Kidney (tissue), 14 donors: ENCODE data around the gene MARCHF9. TPM values are rescaled to one million over a fixed set of nuclear protein-coding genes. Genes with fewer than 3 reads are reported as not detected.

ENCODE experiments used
- DNase-seq, 5 donors: peaks; one replicate each; pipeline ENCODE4 v3.0.0-alpha.2; 2013 to 2020
- FAIRE-seq: peaks from 2 replicates; lab custom pipeline; 2012; peaks lifted over from hg19 to GRCh38; lab: Jason Lieb, UNC
- H3K27ac ChIP-seq, 2 donors: one replicate each; pipeline ENCODE4 v1.7.0; 2013; ENCODE audit warnings: low read depth in 2 of 2, low read length in 2 of 2, inconsistent platforms in 1 of 2
- H3K27me3 ChIP-seq: one replicate; pipeline ENCODE4 v1.7.1; 2013; ENCODE audit warnings: low read length, inconsistent platforms; ENCODE audit not compliant: control insufficient read depth, insufficient read depth
- H3K36me3 ChIP-seq, 3 donors: one replicate each; pipeline versions ENCODE4 v1.7.0 to v1.7.1; 2013; ENCODE audit warnings: low read length in 3 of 3, control low read depth in 1 of 3, inconsistent platforms in 1 of 3; ENCODE audit not compliant: insufficient read depth in 3 of 3, control insufficient read depth in 2 of 3
- H3K4me1 ChIP-seq, 3 donors: one replicate each; pipeline versions ENCODE4 v1.7.0 to v1.7.1; 2013; ENCODE audit warnings: low read length in 3 of 3, inconsistent platforms in 1 of 3, low read depth in 1 of 3; ENCODE audit not compliant: control insufficient read depth in 2 of 3, insufficient read depth in 2 of 3
- H3K4me3 ChIP-seq, 3 donors: one replicate each; pipeline versions ENCODE4 v1.7.0 to v1.8.1; 2013; ENCODE audit warnings: low read length in 3 of 3, control low read depth in 1 of 3, inconsistent platforms in 1 of 3
- H3K9ac ChIP-seq, 3 donors: one replicate each; pipeline versions ENCODE4 v1.7.0 to v1.7.1; 2013; ENCODE audit warnings: low read length in 3 of 3, control low read depth in 1 of 3, inconsistent platforms in 1 of 3
- H3K9me3 ChIP-seq, 3 donors: one replicate each; pipeline versions ENCODE4 v1.7.0 to v1.7.1; 2013; ENCODE audit warnings: low read length in 3 of 3, control low read depth in 1 of 3, inconsistent platforms in 1 of 3; ENCODE audit not compliant: control insufficient read depth in 2 of 3, insufficient read depth in 1 of 3
- intact Hi-C: fragments of 100-400 bp; cut with DNase I; formaldehyde crosslinking; loops from one replicate; pipeline ENCODE4 v1.11.1; 2022
- polyA plus RNA-seq: library from polyadenylated mRNA; stranded (reverse); fragments of 350-450 nt; fragmentation: Illumina TruSeq; extraction: RNeasy Lipid Tissue Mini Kit (QIAGEN cat#74804); gene quantifications from one replicate; pipeline ENCODE4 v1.2.3, GENCODE V29; 2014; ENCODE audit warnings: low read depth, low replicate concordance; ENCODE audit not compliant: insufficient read depth
- total RNA-seq: library from RNA; stranded (reverse); fragmentation: NEBNext Ultra II Directional; extraction: Animal tissue kit (Norgen Biotek cat#: 25700); gene quantifications from one replicate; pipeline ENCODE4 v1.2.1, GENCODE V29; 2021
- TF ChIP-seq, protein P1 (sequence below): IDR thresholded peaks from 3 replicates; pipeline ENCODE4 v1.5.1; 2012; ENCODE audit warnings: mild to moderate bottlenecking, moderate library complexity, borderline replicate concordance; ENCODE audit not compliant: insufficient read depth; ENCODE audit errors: extremely low read depth
- donor health status: control.
- donor health status: control.
- donor health status: control.
- donor health status: control.
- donor health status: control.
- donor health status: DM: yes; HTN: yes; CAD: no.
- donor health status: Normal renal cell carcinoma (clear cell type).

Gene MARCHF9
- total and polyA plus RNA-seq, 2 donors from 2014 or later: 22.9 to 38.4 TPM

DNA sequence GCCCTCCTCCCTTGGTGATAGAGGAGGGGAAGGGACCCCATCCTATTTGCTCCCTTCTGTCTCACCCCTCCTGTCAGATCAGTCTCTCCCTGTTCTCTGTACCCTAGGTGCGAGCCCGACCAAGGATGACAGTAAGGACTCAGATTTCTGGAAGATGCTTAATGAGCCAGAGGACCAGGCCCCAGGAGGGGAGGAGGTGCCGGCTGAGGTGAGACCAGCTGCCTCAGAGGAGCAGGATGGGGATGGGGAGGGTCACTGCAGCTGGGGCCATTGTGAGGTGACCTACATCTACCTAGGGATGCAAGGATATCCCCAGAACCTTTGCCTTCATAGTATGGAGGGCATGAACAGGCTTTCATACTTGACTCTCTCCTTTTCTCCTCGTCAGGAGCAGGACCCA, 38.6 kb upstream of the MARCHF9 start:
- Histone ChIP-seq H3K9me3 (no peaks in the 10 kb centered on the region), H3K27ac (no peak overlapping the region), H3K4me3 (no peak overlapping the region), H3K27me3 (no peaks in the 10 kb centered on the region), H3K36me3 (peaks cover 2 to 47% (median 26%) of the 10 kb centered on the region in 3 donors), H3K4me1 (no peaks in the 10 kb centered on the region), H3K9ac (no peak overlapping the region)
- intact Hi-C loops: no loop called here
- DNase-seq (no peak), FAIRE-seq (no peak)
- TF ChIP-seq, protein P1, sequence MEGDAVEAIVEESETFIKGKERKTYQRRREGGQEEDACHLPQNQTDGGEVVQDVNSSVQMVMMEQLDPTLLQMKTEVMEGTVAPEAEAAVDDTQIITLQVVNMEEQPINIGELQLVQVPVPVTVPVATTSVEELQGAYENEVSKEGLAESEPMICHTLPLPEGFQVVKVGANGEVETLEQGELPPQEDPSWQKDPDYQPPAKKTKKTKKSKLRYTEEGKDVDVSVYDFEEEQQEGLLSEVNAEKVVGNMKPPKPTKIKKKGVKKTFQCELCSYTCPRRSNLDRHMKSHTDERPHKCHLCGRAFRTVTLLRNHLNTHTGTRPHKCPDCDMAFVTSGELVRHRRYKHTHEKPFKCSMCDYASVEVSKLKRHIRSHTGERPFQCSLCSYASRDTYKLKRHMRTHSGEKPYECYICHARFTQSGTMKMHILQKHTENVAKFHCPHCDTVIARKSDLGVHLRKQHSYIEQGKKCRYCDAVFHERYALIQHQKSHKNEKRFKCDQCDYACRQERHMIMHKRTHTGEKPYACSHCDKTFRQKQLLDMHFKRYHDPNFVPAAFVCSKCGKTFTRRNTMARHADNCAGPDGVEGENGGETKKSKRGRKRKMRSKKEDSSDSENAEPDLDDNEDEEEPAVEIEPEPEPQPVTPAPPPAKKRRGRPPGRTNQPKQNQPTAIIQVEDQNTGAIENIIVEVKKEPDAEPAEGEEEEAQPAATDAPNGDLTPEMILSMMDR: no peak

DNA sequence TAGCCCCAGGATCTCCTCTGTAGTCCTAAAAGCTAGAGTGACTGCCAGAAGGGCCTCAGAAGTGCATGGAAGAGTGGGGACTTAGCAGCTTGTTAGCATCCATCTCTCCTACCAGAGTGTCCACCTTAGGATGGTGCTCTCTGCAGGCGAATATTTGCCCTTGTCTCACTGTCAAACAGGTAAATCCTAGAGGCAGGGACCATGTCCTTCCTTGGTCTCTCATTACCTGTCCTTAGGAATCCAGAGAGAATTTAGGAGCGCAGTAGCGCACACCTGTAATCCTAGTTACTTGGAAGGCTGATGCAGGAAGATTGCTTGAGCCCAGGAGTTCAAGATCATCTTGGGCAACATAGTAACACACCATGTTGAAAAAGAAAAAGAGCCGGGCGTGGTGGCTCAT, 37.8 kb upstream of the MARCHF9 start:
- no peaks in the 10 kb centered on the region for H3K4me1 ChIP-seq
- H3K27ac ChIP-seq: no peak overlapping the region
- H3K27me3 ChIP-seq: no peaks in the 10 kb centered on the region
- no peak overlapping the region for H3K4me3 ChIP-seq
- intact Hi-C loops: no loop called here
- DNase-seq (no peak), FAIRE-seq (no peak)
- TF ChIP-seq, protein P1: no peak
- peaks cover 2 to 47% (median 28%) of the 10 kb centered on the region in 3 donors for H3K36me3 ChIP-seq
- H3K9ac ChIP-seq: no peak overlapping the region
- no peaks in the 10 kb centered on the region for H3K9me3 ChIP-seq

DNA sequence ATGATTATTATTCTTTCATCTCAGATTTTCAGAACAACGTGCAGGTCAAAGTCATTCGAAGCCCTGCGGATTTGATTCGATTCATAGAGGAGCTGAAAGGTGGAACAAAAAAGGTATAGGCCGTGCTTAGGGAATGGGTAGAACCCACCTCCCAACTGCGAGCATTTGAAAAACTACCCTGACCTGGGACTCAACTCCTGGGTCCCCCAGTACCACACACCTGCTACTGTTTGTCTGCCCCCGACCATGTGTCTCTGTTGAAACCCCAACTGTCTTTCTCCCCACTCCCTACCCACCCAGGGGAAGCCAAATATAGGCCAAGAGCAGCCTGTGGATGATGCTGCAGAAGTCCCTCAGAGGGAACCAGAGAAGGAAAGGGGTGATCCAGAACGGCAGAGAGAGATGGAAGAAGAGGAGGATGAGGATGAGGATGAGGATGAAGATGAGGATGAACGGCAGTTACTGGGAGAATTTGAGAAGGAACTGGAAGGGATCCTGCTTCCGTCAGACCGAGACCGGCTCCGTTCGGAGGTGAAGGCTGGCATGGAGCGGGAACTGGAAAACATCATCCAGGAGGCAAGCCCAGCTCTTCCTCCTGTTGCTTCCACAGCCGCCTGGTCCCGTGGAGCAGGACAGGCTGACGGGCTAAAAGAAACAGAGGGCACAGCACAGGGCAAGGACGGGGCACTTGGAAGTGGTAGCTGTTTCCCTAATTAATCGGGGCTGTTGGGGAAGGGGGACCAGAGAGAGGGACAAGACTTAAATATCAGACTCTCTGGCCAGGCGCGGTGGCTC, 36.9 kb upstream of the MARCHF9 start:
- no peak overlapping the region for H3K27ac ChIP-seq
- no peak overlapping the region for H3K9ac ChIP-seq
- TF ChIP-seq, protein P1: no peak
- no peaks in the 10 kb centered on the region for H3K27me3 ChIP-seq
- peaks cover 2 to 47% (median 28%) of the 10 kb centered on the region in 3 donors for H3K36me3 ChIP-seq
- no peaks in the 10 kb centered on the region for H3K9me3 ChIP-seq
- intact Hi-C loops: no loop called here
- no peaks in the 10 kb centered on the region for H3K4me1 ChIP-seq
- FAIRE-seq (no peak), DNase-seq (no peak)
- no peak overlapping the region for H3K4me3 ChIP-seq
